NCI-H226 (cell line): ENCODE results near the gene THAP10.
"Not testable (repeated sequence)": the region's sequence is repeated elsewhere in the genome, so short reads cannot be mapped to it uniquely, and the experiment has no call there.

Source experiments
- DNase-seq: peaks from one replicate; pipeline ENCODE4 v3.0.0-alpha.2; 2015

Gene THAP10

DNA sequence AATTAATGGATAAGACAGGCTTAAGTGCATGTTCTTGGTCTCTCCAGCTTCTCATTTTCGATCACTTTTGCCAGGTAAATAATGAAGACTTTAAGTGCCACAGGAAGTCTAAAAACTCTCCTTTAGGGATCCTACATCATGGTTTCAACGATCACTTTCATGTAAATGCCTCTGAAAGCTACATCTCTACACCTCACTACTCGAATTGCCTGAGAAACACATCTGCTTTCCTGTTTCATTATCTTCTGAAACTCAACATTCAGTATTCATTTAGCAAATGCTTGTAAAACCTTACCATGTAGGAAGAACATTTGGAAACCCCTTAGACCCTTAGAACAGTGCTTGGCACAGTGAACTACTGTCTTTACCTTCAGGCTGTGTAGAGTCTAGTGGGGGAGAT lies 16.2 kb downstream of the THAP10 start:
- no peak for DNase-seq

DNA sequence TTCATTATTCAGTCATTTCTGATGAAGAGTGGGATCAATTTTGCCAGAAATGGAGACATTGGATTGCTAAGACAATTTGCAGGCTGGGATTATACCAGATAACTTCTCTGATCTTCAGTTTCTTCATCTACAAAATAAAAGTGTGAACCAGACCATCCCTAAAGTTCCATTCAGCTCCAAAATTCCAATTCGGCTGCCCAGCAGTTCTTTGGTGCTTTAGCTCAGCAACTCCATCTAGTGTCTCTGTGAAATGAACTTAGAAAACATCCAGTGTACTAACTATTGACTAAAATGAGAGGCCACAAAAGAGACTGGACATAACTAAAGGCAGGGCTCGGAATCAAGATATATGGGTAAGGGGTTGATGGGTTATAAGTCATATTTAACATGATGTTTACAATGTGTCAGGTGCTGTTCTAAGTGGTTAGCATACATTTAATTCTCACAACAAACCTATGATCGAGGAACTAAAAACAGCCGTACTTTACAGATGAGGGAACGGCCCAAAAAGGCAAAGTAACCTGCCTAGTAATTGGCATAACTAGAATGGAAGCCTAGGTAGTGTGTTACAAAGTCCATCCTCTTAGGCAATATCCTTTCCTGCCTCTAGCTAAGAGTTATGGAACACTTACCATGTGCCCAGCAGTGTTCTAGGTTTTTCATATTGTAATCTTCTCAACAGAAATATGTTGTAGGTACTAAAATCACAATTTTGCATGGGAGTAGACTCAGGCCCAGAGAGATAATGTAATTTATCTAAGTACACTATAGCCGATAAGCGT lies 17.0 kb downstream of the THAP10 start:
- peak; percentile 37 for DNase-seq

DNA sequence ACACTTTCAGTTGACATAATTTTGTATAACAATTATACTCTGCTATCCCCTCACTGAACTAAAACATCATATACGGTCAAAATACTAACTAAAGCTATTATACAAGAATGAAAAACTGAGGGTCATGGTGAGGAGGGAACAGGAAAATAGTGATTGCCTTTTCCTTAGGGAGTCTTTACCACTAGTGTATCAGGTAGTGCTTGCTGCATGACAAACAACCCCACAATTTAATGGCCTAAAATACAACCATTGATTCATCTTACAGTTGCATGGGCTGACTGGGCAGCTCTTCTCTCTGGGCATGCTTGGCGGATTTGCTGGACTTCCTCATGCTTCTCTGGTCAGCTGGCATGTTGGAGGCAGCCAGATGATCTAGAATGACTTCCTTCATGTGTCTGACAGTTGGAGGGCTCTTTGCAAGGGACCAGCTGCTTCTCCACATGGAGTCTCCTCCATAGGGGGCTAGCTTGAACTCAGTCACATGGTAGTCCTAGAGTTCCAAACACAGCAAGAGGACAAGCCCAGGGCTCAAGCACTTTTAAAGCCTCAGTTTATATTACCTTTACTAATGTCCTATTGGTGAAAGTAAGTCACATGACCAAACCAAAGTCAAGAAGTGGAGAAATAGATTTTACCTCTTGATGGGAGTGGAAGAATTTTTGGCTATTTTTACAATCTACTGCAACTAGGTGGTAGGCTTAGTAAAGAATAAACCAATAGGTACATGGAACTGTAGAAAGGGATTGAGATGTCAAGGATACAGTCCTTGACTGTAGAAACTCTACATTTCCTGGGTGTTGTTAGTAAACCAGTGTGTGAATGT lies 18.8 kb downstream of the THAP10 start:
- no peak for DNase-seq

DNA sequence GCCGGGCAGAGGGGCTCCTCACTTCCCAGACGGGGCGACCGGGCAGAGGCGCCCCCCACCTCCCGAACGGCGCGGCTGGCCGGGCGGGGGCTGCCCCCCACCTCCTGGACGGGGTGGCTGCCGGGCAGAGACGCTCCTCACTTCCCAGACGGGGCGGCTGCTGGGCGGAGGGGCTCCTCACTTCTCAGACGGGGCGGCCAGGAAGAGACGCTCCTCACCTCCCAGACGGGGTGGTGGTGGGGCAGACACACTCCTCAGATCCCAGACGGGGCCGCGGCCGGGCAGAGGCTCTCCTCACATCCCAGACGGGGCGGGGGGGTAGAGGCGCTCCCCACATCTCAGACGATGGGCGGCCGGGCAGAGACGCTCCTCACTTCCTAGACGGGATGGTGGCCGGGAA lies 20.7 kb downstream of the THAP10 start:
- not testable (repeated sequence) for DNase-seq

DNA sequence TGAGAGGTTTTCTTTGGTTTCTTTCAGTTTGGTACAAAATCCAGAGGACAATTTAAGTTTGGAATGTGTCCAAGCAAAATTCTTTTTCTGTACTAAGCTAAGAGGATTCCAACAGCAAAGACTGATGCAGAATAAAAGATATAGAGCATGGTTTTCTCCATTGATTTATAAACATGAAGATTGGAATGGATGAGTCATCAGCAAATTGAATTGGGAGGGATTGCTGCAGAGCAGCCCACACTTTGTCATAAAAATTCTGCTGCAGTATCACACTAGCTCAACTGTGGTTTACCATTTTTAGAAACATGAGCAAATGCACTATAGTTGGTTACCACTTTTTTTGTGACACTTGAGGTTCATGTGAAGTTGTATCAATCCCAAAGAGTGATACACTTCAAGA lies 22.2 kb downstream of the THAP10 start:
- peak; percentile 30 for DNase-seq

DNA sequence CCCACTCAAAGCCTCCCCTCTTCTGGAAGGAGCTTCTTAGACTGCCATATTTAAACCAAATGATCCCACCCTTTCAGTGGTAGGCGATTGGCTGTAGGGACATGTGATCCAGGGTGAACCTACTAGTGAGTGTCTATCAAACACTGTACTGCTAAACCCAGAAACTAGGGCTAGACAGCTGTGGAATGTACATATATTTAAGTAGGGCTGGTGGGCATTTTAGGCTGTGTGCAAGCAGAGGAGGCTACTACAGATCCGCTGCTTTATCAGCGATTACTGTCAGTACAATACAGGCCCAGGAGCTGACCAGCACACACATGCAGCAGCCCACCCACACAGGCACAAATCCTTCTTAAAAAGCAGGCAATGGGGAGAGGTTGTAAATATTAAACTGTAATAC lies 22.9 kb downstream of the THAP10 start:
- no peak for DNase-seq

DNA sequence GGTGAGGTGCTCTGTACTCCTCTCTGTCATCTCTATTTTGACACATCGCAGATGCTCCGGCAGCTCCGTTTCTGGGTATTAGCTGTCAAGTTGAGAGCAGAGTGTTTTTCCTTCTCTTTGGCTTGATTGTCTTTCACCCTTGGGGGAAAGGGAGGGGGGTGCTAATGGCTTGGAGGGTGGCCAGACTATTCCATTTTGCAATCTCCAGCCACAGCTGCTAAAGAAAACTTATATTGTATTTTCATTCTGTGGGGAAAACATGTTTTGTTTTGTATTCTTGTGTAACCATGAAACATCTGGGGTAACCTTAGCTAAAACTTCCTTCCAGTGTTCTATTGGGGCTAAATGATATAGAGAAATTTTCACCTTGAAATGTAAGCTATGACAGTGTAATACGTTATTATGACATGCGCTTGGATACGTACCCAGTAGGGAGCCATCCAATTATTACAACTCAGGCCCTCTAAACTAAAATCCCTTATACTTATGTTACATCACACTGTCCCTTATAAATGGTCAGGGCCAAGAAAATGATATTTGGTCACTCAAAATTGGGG lies 24.2 kb downstream of the THAP10 start:
- no peak for DNase-seq

DNA sequence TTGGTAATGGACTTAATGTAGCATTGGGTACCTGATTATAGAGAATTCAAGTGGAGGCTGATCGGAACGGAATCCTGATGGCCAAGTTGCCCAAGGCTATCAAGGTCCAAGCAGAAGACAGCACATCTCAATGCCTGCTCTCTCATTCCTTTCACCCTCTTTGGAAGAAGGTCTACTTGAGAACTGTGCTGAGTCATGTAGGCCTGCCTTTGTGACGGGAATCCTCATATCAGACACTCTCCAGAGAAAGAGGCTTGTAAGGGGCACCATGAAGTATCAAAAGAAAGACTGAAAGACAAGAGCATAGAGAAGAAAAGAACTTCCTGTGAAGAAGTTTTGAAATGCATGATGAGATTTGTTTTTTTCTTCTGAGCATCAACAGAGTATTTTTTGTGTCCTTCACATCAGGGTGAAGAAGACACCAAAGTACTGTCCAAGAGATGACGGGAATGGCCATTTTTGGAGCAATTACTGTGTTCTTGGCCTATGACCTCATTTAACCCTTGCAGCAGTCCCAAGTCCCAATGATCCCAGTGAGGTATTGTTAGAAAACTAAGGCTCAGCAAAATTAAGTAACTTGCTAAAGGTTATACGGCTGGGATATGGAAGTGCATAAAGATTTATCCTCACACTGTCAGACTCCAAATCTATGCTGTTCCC lies 25.1 kb downstream of the THAP10 start:
- DNase-seq: no peak

DNA sequence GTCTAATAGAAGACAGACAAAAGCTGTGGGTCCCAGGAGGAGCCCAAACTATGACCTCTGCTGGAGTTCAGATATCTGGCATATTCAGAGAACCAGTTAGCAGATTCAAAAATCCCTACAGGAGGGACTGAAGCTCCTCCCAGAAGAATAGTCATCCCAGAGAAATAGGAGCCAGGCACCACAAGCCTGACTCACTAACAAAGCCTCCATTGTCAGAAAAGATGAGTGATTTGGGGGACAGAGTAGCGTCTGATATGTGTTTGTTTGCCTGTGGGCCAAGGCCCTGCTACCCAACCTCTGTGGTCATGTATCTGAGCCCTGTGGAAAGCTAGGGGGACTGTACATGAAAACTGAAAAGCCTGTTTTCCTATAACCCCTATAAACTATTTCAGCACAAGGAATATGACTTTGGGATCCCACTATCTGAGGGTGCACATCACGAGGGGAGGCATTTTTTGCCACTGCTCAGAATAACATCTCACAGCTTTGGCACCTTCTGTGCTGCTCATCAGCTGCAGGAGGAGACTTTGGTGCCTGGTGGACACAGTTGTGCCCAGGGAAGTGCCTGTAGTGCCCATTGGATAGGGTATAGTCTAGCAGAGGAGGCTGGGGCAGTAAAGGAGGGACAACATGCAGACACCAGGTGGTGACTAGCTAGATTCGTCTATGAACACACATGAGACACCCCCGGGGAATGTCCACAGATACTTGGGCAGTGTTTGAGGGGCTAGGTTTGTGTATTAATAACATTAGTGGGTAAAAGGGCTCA lies 28.6 kb downstream of the THAP10 start:
- peak; percentile 98 for DNase-seq

DNA sequence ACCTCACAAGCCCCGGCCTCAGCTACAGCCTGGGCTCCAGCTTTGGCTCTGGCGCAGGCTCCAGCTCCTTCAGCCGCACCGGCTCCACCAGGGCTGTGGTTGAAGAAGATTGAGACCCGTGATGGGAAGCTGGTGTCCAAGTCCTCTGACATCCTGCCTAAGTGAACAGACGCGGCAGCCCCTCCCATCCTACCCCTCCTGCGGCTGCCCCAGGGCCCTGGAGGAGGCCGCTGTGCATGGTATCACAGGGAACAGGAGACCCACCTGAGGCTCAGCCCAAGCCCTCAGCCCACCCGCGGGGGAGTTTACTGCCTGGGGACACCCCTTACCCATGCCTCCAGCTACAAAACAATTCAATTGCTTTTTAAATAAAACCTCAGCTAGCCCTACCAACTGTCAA lies 32.2 kb downstream of the THAP10 start:
- no peak for DNase-seq

DNA sequence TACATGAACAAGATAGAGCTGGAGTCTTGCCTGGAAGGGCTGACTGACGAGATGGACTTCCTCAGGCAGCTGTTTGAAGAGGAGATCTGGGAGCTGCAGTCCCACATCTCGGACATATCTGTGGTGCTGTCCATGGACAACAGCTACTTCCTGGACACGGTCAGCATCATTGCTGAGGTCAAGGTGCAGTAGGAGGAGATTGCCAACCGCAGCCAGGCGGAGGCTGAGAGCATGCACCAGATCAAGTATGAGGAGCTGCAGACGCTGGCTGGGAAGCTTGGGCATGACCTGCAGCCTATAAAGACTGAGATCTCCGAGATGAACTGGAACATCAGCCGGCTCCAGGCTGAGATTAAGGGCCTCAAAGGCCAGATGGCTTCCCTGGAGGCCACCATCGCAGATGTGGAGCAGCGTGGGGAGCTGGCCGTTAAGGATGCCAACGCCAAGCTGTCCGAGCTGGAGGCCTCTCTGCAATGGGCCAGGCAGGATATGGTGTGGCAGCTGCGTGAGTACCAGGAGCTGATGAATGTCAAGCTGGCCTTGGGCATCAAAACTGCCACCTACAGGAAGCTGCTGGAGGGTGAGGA lies 32.8 kb downstream of the THAP10 start:
- no peak for DNase-seq

DNA sequence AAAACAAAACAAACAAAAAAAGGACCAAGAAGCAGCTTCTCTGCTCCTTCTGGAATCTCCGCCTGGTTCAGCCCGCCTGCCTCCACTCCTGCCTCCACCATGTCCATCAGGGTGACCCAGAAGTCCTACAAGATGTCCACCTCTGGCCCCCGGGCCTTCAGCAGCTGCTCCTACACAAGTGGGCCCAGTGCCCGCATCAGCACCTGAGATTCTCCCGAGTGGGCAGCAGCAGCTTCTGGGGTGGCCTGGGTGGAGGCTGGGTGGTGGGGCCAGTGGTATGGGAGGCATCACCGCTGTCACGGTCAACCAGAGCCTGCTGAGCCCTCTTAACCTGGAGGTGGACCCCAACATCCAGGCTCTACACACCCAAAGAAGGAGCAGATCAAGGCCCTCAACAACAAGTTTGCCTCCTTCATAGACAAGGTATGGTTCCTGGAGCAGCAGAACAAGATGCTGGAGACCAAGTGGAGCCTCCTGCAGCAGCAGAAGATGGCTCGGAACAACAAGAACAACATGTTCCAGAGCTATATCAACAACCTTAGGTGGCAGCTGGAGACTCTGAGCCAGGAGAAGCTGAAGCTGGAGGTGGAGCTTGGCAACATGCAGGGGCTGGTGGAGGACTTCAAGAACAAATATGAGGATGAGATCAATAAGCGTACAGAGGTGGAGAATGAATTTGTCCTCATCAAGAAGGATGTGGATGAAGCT lies 33.5 kb downstream of the THAP10 start:
- not testable (repeated sequence) for DNase-seq

DNA sequence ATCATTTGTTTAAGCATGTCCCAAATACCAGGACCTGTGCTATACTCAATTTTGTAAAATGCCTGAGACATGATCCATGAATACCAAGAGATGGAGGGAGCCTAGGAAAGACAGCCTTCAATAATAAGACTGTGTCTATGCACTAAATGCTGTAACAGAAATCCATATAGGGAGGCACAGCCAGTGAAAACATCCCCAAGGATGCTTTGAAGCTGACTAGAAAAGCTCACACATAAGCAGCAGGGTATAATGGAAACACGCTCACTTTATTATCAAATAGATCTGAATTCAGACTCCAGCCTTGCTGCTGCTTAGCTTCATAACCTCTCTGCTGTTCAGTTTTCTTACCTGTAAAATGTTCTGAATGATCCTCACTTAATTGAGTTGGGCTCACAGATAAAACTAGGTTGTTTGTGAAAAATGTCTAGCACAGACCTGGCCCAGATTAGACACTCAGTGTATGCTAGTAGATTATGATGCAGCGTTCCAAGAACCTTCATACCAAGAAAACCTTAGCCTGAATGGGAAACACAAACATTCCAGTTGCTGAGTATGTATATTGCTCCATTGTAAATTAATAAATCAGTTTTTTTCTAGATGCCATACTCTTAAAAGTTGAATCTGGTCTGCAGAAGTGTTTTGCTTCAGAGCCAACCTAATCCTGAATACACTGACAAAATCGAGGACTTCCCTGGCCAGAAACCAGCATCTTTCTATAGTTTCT lies 34.5 kb downstream of the THAP10 start:
- DNase-seq: no peak

DNA sequence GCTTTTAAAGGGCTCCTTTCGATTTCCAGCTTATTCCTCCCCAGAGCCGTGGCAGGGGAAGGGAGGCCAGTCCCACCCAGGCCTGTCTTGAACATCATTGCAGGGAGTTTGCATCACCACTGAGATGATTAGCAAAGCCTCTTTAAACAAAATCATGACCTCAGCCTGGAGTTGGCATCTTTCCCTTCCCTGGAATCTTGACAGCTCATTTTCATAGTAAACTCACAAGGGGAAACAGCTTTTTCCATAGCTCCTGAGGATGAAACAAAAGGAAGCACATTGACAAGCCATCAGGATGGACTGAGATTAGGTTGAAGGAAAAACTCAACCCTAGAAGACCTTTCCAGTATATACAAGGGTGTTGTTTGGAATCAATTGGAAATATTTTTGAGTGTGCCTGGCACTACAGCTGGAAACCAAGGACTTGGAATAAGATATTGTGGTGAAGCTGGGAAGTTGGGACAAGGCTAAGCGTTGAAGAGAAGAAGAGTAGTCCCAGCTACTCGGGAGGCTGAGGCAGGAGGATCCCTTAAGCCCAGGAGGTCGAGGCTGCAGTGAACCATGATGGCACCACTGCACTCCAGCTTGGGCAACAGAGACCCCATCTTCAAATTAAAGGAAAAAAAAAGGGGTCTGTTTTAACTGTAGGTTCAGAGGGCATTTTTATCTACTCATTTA lies 35.2 kb downstream of the THAP10 start:
- DNase-seq: peak; percentile 99

DNA sequence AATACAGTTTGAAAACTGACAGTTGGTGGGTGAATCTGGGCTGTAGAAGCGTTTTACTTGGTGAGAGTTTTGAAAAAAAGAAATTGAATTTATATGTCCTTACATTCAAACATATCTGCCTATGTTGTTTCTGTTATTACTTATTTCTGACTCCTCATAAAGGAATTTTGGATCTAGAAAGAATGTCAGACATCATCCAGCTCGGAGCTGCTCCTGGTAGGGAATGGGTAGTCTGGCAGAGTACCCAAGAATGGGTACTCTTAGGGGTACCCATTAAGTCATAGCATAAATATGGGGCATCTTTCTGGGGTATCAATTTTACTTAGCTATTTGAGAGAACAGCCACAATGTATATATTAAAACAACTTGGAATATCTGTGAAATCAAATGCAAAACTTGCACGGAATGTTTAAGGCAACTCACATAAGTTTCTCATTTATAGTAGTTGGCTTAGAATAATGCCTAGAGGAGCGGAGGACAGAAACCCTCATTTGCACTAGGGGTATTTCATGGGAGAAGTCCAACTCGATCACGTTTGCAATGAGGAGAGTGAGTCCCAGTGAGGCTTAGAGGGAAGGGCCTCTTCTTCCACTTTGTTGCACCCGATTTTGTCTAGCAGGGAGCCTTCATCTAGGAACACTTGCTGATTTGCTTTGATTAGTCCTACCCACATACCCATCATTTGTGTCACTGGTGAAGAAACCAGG lies 35.9 kb downstream of the THAP10 start:
- DNase-seq: peak; percentile 60

DNA sequence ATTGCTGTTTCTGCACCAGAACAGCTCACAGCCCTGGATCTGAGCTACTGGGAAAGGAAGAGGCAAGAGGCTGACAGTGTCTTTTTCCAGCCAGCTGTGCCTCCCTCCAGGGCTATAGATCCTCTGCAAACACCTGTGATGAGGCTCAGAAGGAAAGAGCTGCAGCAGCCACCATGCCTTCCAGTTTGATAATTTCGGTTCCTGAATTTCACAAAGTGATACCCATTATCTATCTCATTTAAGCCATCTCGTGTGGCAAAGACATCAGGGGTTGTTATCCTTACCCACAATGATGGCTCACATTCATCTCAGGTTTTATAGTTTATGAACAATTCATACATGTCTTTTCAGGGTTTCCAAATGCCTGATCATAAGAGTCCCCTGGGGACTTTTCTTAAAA lies 36.5 kb downstream of the THAP10 start:
- DNase-seq: no peak

DNA sequence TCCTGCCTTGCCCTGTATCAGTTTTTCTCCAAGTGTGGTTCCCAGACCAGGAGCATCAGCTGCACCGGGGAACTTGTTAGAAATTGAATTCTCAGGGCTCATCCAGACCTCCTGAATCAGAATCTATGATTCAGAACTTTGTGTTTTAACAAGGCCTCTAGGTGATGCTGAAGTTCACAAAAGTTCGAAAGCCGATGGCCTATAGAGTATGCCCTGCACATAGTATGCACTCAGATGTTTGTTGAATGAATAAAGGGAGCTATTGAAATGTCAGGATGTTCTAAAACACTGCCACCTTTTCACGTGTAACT lies 37.6 kb downstream of the THAP10 start:
- DNase-seq: peak; percentile 70

DNA sequence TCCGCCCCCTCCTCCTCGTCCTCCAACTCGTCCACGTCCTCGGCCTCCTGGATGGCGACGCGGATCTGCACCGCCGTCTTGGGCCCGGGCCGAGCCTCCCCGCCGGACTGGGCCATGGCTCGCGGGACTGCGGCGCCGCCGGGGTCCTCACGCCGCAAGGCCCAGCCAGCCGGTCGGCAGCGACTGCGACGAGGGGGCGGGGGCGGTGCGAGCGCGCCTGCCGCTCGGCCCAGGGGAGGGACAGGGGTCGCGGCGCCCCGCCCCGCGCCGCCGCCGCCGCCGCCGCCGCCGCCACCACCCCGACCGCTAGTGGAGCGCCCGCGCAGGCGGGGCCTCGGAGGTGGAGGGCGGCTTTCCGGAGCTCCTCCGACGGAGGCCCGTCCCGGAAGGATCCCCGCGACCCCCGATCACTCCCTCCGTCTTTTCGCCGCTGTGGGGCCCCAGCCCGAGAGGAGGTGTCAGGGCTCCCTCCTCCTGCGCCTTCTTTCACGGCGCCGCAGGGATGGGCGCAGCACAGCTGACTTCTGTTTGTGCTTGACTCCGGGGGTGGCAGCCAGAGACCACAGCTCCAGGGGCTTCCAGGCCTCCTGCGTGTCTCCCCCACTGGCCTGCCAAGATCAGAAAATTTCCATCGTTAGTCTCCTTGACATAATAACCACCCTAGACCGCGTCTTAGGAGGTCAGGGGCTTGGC lies 38.1 kb downstream of the THAP10 start, which contains the start of gene LARP6:
TSS of gene LARP6 (minus strand) at position 185 of the 693 bp plus-strand sequence. CDS start at position 116, 69 bp downstream.
- peak; percentile 53 for DNase-seq
